ENCODE measurements around the gene KCNK10.

DNA sequence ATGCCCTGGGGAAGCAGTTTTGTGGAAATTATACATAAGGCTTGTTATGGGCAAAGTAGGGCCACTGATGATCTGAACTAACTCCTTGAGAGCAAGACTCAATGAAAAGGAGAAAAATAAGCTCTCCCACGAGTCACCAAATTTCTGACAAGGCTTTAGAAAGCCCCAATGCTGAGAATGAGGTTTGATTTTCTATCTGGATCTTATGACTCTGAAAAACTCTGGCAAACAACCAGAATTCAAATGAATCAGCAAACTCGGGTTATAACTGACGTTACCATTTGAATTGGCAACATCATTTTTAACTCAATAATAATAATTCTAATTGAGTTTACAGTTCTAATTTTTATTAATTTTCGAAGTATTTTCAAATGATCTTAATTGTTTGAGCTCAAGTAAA is 79.1 kb downstream of the KCNK10 start:
- TF ChIP-seq SUZ12 (IDR thresholded peaks at IDR 0.05; ENCODE audit: extremely low read depth, insufficient read depth, insufficient read length) = no peak
- TF ChIP-seq YY1 (IDR thresholded peaks at IDR 0.05; ENCODE audit: insufficient read depth, insufficient read length) = no peak
- no peak for TF ChIP-seq ZNF274 (IDR thresholded peaks at IDR 0.05; ENCODE audit: low read depth, low read length)
